Measurements from ENCODE around the gene DNAH2.
A peak's percentile ranks its signal among the peaks of the same experiment; 100 is the strongest.

DNAH2 gene

DNA sequence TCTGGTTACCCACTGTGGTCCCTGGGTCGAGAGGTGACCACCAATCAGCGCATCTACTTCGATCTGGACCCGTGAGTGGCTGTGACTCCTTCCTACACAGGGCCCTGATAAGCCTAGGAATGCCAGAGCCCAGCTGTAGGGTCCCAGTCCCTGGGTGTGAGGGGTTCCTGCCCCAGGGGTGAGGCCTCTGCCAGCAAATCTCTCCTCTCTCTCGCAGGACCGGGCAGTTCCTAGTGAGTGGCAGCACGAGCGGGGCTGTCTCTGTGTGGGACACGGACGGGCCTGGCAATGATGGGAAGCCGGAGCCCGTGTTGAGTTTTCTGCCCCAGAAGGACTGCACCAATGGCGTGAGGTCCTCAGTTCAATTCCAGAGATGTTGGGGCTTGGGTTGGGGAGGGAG is 14.8 kb upstream of the DNAH2 start:
- no peak for DNase-seq

DNA sequence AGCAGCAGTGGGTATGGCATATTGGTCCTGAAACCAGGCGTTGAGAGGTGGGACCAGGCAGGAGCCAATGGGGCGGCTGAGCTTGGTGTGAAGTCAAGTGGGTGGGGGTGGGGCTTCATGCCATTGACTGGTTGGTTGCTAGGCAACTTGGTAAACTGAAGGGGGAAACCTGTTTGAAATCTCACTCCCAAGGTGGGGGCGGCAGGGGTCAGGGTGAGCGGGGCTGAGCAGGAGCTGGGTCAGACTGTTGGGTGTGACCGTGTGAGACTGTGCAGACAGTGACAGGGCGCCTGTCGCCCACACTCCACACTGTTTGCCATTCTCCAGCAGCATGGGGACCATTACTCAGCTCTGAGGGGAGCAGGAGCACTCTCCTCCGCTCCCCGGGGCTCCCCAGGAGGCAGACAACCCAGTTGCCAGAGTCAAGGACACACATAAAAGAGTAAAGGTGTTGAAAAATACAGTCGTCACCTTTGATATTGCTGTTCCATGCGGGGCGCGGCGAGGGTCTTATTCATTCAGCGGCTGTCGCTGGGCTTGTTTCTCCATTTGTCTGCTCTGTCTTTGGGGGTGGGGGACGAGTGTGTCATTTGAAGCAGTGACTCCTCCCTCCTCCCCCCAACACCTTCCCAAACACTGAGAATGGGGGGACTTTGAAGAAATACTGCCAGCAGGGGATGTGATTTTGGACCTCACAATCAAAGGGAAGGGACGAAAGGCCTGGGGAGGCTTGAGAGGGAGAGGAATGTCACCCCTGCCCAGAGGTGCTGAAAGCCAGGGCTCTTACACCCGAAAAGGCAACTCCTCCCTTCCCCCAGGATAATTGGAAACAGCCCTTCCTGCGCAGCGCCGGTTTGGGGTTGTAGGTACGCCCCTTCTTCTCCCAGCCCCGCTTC is 13.7 kb upstream of the DNAH2 start:
- DNase-seq, result peak; percentile 24

DNA sequence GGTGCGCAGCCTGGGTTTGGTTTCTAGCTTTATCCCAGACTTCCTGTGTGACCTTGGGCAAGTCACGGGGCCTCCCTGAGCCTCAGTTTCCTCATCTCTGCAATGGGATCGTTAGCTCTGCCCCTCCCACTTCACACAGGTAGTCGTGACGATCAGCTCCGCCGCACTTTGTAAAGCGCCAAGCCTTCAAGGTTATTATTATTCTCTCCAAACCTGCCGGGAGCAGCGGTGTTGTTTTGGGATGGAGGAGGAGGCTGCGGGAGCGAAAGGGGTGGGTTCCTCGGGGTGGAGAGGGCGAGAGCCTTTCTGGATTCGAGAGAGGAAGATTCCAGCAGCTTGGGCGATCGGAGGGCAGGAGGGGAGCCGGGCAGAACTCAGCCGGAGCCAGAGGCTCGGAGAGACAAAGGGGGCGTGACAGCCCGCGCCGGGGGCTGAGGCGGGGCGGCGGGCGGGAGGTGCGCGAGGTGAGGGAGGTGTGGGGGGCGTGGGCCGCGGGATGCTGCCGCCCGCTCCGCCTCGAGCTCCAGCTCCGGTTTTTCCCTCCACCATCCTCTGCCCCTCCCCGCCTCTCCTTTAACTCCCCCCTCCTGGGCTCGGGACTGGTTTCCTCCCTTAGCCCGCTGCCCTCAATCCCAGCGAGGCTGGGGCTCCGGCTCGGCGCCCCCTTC is 12.8 kb upstream of the DNAH2 start, which contains the start of gene EFNB3:
Gene EFNB3, plus strand, starts transcription at position 602 of the 668 bp plus-strand sequence. CDS start 397 bp downstream, outside the sequence.
- peak; percentile 39 for DNase-seq

DNA sequence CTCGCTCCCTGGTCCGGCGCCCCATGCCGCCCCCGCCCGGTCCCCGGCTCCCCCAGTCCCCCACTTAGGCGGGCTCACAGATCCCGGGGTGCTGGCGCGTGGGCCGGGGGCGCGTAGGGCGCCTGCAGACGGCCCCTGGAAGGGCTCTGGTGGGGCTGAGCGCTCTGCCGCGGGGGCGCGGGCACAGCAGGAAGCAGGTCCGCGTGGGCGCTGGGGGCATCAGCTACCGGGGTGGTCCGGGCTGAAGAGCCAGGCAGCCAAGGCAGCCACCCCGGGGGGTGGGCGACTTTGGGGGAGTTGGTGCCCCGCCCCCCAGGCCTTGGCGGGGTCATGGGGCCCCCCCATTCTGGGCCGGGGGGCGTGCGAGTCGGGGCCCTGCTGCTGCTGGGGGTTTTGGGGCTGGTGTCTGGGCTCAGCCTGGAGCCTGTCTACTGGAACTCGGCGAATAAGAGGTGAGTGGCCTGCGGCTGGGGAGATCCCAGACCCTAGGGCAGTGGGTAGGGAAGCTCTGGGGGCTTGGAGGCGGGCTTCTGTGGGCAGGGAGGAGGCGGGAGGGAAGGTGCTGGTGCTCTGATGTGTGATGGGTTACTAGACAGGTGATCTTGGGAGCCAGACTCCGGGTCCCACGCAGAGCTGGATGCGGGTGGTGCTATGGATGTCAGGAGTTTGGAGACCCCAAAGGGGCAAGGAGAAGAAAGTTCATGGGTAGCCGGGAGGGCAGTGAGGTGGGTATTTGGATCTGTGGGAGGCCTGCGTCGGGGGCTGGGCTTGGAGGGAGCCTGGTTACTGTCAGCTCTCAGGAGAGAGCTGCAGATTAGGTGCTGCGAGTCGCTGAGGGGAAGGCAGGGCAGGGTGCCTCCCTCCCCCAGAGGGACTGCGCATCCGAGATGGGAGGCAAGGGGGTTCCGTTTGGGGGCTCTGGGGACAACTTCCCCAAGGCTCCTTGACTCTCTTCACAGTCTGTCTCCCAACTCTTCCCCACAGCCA is 12.0 kb upstream of the DNAH2 start:
- no peak for DNase-seq

DNA sequence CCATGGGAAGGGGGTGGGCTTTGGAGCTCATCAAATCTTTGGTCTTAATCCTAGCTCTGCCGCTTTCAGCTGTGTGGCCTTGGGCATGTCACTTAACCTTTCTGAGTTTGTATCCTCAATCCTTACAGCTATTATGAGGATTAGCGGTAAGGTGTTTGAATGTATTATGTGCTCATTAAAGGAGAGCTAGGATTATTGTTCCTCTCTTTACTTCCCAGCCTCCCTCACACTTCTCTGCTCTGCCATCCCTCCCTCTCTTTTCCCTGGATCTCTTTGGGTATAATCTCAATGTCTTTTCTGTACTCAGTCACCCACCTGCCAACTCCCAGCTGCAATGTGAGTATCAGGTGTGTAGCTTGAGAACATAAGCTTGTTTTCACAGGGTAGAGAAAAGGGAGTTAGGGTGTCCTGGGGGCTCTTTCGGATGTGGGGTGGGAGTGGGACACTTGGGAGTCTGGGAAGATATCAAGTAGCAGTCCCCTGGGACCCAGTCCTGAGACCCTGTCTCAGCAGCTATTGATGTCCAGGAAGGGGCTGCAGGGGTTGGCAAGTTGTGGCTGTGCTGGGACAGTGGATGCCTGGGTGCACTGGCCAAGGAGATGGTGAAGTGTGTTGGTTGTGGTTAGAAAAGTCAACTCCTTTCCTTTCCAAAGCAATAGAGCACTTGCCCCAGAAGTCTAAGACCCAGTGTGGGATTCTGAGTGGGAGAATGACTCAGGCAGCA is 10.8 kb upstream of the DNAH2 start:
- DNase-seq, result no peak

DNA sequence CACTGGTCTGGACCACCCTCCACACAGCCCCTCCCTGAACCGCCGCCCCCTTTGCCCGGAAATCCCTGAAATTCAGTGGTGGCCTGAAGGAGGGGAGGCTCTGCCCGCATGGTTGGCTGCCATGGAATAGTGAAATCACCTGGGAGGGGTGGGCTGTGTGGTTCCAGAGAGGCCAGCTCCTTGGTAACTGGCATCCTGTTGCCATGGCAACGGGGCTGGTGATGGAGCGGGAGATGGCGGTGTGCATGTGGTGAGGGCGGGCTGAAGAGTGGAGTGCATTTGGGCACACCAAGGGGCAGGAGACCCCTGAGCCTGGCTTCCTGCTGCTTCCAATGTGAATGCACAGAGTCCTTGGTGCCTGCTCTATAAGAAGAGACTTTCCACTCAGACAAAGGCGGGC is 10.1 kb upstream of the DNAH2 start:
- no peak for DNase-seq

DNA sequence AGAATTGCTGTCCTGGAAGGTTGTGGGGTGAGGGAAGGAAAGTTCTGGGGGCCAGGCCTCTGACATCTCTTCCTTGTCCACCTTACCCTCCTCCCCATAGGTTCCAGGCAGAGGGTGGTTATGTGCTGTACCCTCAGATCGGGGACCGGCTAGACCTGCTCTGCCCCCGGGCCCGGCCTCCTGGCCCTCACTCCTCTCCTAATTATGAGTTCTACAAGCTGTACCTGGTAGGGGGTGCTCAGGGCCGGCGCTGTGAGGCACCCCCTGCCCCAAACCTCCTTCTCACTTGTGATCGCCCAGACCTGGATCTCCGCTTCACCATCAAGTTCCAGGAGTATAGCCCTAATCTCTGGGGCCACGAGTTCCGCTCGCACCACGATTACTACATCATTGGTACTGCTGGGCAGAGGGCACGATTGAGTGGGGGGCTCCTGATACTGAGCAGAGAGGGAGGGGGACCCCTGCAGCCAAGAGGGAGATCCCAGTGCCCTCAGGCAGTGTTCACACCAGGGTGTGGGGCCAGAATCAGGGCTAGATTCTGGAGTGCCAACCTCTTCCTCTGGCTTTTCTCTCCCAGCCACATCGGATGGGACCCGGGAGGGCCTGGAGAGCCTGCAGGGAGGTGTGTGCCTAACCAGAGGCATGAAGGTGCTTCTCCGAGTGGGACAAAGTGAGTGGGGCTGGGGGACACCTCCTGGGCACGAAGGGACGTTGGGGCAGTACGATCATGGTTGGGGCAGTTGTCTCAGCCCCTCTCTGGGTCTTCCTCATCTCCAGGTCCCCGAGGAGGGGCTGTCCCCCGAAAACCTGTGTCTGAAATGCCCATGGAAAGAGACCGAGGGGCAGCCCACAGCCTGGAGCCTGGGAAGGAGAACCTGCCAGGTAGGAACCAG is 9.4 kb upstream of the DNAH2 start:
- DNase-seq, result no peak

DNA sequence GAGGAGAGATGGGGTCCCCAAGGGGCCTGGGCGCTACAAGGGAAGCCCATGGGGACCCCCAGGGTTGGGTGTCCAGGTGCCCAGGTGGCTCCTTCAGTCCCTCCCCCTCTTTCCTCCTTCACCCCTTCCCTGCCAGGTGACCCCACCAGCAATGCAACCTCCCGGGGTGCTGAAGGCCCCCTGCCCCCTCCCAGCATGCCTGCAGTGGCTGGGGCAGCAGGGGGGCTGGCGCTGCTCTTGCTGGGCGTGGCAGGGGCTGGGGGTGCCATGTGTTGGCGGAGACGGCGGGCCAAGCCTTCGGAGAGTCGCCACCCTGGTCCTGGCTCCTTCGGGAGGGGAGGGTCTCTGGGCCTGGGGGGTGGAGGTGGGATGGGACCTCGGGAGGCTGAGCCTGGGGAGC is 8.5 kb upstream of the DNAH2 start:
- DNase-seq, result no peak

DNA sequence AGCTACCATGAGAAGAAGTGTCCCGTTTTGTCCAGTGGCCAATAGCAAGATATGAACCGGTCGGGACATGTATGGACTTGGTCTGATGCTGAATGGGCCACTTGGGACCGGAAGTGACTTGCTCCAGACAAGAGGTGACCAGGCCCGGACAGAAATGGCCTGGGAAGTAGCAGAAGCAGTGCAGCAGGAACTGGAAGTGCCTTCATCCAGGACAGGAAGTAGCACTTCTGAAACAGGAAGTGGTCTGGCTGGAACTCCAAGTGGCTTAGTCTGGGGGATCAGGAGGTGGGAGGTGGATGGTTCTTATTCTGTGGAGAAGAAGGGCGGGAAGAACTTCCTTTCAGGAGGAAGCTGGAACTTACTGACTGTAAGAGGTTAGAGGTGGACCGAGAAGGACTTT is 7.2 kb upstream of the DNAH2 start:
- no peak for DNase-seq

DNA sequence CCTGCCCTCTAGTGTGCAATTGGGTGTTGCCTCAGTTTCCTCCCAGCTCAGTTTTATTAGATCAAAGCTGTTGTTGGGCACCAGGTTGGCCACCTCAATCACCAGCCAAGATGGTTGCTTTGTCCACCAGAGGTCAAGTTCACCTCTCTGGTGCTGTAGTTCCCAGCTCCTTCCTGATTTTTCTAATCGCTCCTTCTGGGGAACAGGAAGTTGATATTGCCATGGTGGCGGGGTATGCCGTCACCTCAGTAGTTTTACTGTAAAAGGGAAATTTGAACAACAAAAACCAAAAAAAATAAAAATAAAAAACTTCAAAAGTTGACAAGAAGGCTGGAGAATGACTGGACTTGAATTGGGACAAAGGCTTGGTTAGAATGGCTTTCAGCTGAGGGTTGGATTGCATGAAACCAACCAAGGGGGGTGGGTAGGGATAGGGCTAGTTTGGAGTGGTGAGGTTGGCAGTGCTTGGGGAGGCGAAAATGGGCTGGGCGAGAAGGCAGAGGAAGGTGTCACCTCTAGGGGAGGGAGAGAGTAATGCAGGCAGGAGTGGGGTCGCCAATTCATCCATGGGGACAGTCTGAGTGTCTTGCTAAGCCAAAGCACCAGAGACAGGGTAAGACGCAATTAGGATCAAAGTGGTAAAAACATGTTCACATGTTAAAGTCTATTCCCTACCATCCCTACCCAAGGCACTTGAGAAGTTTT is 6.3 kb upstream of the DNAH2 start:
- DNase-seq, result no peak

DNA sequence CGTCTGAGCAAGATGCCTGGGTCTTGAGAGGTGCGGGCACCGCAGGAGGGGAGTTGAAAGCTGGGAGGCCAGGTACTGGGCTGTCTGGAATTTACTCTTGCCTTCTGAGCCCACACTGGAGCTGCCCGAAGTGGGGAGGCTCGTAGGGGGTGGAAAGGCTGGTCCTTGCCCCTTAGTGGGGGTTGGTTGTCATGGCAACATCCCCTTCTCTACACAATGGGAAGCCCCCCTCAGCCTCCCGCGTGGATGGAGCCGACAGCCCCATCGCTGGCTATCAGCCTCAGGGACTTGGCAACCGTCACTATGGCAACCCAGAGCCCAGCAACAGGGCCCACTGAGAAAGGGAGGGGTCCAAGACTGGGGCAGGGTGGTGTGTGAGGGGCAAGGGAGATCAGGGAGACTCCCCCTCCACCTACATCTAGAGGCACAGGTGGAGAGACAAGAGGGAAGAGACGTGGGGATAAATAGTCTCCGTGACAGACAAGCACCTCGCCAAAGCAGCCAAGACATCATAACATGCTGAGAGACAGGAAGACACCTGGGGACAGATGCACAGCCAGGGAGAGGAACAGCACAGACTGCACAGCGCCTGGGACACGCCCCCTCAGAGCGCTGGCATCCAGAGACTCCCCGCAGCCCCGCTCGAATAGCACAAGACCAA is 5.3 kb upstream of the DNAH2 start:
- DNase-seq, result no peak

DNA sequence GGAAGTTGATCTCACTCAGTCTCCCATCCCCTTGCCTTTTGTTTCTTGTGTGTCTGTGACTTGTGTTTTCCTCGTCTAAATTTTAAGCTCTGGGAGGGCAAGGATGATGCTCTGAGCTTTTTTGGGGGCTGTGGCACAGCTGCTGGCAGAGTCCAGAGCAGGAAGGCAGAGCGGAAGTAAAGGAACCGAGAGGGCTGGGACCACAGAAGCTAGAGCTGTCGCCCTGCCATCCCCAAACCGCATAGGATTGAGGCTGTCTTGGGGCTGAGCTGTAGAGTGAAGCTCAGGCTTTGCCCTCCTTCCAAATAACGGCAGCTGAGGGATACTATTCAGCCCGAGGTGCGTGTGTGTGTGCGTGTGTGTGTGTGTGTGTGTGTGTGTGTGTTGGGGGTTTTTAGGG is 3.8 kb upstream of the DNAH2 start:
- no peak for DNase-seq

DNA sequence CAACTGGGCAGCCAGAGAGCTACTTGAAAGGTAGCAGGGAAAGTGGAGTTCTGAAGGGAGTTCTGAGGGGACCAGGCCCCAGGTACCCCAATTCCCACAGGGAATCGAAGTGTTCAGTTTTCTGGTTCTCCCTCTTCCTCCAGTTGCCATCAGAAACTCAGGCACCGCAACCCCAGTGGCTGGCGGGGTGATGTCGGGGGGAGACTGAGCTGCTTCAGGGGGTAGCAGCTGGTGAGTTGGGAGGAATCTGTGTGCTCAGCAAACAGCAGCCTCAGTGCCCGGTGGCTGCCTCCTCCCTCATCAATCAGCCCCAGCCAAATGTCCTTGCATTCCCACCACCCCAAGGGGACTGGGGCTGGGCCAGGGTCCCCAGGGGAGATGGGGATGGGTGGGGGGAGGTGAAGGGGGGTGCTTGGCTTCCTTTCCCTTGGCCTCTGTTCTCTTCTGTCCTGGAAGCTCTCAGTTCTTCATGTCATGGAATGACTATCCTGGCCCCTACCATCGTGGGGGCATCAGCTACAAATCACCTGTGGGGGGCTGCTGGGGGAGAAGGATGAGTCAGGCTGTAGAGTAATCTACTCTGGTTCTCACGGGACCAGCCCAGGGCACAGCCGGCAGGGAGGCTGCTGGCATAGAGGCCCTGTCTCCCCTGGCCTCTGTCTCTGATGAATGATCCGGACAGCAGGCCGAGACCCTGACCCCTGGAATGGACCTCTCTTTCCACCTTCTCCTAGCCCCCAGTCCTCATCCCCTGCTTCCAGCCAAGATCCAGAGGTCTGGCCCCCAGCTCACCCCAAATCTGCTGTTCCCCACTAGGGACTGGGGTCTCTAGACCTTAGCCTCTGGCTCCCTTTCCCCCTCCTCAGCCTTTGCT is 2.6 kb upstream of the DNAH2 start:
- no peak for DNase-seq

DNA sequence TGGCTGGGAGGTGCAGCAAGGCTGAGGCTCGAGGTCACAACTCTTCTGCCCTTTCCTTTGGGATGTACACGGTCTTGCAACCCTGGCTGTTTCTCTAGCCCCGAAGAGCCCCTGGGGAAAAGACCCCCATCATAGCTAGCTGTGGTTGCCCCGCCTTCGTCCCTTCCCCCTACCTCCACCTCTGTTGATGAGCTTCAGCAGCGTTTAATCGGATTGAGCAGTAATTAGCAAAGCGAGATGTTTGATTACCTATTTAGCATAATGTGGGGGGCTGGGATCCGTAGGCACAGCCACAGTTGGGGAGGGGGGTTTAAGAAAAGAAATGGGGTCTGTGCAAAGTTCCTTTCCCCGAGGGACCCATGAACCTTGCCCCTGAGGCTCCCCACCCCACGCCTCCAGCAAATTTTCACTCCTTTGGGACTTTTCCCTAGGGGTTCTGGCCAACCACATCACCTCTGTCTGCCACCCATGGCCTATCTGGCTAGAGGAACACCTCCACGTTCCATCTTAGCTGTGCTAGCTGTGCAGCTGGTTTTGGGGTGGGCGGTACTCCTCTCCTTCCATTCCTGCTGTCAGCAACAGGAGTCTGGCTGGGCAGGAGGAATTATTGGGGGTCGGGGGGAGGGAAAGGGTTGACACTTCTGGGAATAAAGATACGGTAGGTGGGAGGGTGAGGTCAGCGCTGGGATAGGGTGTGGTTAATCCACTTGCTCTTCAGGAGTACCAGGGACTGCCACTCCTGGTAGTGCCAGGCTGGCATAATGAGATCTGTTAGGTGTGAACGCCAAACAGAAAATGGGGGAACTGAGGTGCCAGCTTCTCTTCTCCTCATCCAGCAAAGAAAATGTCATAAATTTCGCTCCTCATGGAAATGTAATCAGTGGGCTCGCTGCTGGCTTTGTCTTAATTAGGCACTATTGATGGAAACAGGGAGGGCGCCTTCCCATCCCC is 1.3 kb upstream of the DNAH2 start:
- peak; percentile 19 for DNase-seq

DNA sequence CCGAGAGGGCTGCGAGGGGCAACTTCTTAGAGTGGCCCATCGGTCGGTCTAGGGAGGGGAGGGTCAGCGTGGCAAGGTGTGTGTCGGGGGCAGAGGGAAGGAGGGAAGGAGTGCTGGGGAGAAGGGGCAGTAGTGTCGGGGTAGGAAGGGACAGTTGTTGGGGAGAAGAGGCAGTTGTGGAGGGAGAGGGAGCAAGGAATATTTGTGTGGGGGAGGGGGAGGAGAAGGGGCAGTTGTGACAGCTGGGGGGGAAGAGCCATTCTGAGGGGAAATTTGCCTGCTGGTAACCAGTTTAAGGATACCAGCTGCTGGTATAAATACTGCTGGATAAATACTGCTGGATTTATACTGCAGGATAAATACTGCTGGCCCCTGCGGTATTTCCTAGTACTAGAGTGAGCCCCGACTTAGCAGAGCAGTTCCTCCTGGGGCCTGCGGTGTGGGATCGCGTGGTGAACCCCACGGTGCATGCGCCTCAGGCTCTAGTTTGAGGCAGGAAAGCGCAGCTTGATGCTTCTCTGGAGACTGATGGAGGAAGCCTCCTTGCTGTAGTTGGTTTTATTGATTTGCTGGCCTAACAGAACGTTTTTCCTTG is 309 bp downstream of the DNAH2 start:
- DNase-seq, result no peak

DNA sequence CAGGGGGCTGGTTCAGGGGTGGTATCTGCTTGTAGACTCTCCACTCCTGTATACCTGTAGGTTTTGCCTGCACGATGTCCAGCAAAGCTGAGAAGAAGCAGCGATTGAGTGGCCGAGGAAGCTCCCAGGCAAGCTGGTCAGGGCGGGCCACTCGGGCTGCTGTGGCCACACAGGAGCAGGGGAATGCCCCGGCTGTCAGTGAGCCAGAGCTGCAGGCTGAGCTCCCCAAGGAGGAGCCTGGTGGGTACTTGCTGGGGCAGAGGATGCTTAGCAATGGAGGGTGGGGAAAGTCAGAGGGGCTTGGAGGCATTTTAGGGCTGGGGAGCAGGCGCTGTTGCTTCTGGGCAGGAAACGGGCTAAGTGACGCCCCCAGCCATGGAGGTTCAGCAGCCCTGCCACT is 2.1 kb downstream of the DNAH2 start:
- no peak for DNase-seq

DNA sequence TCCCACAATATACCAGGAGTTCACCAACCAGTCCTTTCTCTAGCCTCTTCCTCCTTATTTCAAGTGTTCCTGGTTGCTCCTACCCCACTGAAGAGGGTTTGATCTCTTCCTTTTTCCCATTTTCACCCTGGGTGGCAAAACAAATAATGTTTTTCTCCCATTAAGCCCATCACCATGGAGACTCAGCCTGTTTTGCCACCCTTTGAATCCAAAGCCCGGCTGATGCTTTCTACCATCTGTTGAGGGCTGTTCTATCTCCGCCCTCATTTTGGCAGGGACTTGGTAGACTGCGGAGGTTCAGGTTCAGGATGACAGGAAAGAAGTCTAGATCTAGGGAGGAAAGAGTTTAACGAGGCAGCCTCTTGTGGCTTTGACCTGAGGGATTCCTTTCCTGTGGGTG is 2.6 kb downstream of the DNAH2 start:
- DNase-seq, result no peak
